ENCODE data around the gene NEU1.
"Not testable (repeated sequence)": the region's sequence is repeated elsewhere in the genome, so short reads cannot be mapped to it uniquely, and the experiment has no call there.

NEU1 gene

GRCh38 chr6:31859923-31860322 is 2.7 kb downstream of the NEU1 start:
- Histone ChIP-seq H3K4me3 (ENCODE audit: low read depth, low read length) (no peak overlapping the region), H3K9me3 (ENCODE audit: severe bottlenecking) (peaks cover 2% of the 10 kb centered on the region), H3K27me3 (ENCODE audit: insufficient read depth, low read depth, severe bottlenecking) (no peaks in the 10 kb centered on the region), H3K27ac (no peak overlapping the region), H3K36me3 (peaks cover 41% of the 10 kb centered on the region)
- no peak for TF ChIP-seq CTCF (IDR thresholded peaks at IDR 0.05; ENCODE audit: low read depth, low read length)
- no peak for DNase-seq

GRCh38 chr6:31858707-31859106 is 3.9 kb downstream of the NEU1 start:
- no peak for TF ChIP-seq CTCF (IDR thresholded peaks at IDR 0.05; ENCODE audit: low read depth, low read length)
- DNase-seq: no peak
- no peak overlapping the region for H3K27ac ChIP-seq

DNA sequence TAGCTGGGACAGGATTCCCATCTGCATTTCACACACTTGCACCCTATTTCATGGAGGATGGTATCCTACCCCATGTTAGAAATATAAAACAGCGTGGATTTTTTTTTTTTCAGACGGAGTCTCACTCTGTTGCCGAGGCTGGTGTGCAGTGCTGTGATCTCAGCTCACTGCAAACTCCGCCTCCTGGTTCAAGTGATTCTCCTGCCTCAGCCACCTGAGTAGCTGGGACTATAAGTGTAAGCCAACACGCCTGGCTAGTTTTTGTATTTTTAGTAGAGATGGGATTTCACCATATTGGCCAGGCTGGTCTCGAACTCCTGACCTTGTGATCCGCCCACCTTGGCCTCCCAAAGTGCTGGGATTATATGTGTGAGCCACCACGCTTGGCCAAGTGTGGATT is 4.8 kb downstream of the NEU1 start:
- H3K27me3 ChIP-seq (ENCODE audit: insufficient read depth, low read depth, severe bottlenecking); H3K4me3 ChIP-seq (ENCODE audit: low read depth, low read length); H3K9me3 ChIP-seq (ENCODE audit: severe bottlenecking); H3K27ac ChIP-seq; DNase-seq: not testable (repeated sequence)
- peaks cover 43% of the 10 kb centered on the region for H3K36me3 ChIP-seq

More at GRCh38 chr6:31858707-31859106, 3.9 kb downstream of the NEU1 start:
- H3K9me3 ChIP-seq (ENCODE audit: severe bottlenecking): peaks cover 2% of the 10 kb centered on the region
- H3K27me3 ChIP-seq (ENCODE audit: insufficient read depth, low read depth, severe bottlenecking): no peaks in the 10 kb centered on the region
- no peak overlapping the region for H3K4me3 ChIP-seq (ENCODE audit: low read depth, low read length)
- H3K36me3 ChIP-seq: peaks cover 41% of the 10 kb centered on the region

DNA sequence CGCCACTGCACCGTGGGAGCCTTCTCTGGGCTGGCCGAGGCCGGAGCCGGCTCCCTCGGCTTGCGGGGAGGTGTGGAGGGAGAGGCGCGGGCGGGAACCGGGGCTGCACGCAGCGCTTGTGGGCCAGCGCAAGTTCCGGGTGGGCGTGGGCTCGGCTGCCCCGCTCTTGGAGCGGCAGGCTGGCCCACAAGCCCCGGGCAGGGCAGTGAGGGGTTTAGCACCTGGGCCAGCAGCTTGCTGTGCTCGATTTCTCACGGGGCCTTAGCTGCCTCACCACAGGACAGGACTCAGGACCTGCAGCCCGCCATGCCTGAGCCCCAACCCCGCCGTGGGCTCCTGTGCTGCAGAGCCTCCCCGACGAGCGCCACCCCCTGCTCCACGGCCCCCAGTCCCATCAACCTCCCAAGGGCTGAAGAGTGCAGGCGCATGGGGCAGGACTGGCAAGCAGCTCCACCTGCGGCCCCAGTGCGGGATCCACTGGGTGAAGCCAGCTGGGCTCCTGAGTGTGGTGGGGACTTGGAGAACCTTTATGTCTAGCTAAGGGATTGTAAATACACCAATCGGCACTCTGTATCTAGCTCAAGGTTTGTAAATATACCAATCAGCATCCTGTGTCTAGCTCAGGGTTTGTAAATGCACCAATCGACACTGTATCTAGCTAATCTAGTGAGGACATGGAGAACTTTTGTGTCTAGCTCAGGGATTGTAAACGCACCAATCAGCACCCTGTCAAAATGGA is 10.5 kb downstream of the NEU1 start:
- H3K27me3 ChIP-seq (ENCODE audit: insufficient read depth, low read depth, severe bottlenecking); DNase-seq; H3K4me3 ChIP-seq (ENCODE audit: low read depth, low read length): not testable (repeated sequence)
- Histone ChIP-seq H3K36me3 (peaks cover 15% of the 10 kb centered on the region), H3K27ac (0 out of 2 replicates have a peak overlapping the region, but pooled peaks have one; percentile 5), H3K9me3 (ENCODE audit: severe bottlenecking) (peaks cover 11% of the 10 kb centered on the region)

GRCh38 chr6:31851485-31851832 is 11.2 kb downstream of the NEU1 start:
- Histone ChIP-seq H3K9me3 (ENCODE audit: severe bottlenecking) (peaks cover 11% of the 10 kb centered on the region), H3K27ac (0 out of 2 replicates have a peak overlapping the region, but pooled peaks have one; percentile 5), H3K36me3 (peaks cover 12% of the 10 kb centered on the region), H3K27me3 (ENCODE audit: insufficient read depth, low read depth, severe bottlenecking) (no peaks in the 10 kb centered on the region), H3K4me3 (ENCODE audit: low read depth, low read length) (no peak overlapping the region)
- no peak for TF ChIP-seq CTCF (IDR thresholded peaks at IDR 0.05; ENCODE audit: low read depth, low read length)
- DNase-seq: no peak

DNA sequence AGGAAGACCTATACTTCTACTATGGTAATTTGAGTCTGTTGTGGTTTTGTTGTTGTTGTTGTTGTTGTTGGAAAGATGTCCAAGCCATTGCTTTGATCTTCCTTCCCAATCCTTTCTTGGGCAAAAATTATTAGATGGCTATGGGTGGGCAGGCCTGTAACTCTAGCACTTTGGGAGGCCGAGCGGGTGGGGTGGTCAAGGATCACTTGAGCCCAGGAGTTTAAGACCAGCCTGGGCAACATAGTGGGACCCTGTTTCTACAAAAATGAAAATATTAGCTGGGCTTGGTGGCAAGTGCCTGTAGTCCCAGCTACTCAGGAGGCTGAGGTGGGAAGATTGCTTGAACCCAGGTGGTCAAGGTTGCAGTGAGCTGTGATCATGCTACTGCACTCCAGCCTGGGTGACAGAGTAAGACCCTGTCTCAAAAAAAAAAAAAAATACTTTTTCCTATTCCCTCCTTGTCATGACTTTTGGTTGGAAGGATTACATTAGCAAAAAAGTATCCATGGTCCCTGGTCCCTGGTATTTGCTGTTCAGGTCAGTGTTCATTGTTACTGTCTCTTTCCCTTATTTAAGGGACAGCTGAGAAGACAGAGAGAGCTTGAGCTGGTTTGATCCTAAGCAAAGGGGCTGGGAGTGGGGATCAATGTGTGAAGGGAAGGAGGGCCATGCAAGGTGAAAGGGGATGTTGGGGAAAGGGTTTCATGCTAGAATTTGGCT is 11.7 kb downstream of the NEU1 start:
- no peak overlapping the region for H3K4me3 ChIP-seq (ENCODE audit: low read depth, low read length)
- H3K27me3 ChIP-seq (ENCODE audit: insufficient read depth, low read depth, severe bottlenecking): no peaks in the 10 kb centered on the region
- peaks cover 12% of the 10 kb centered on the region for H3K36me3 ChIP-seq
- 0 out of 2 replicates have a peak overlapping the region, but pooled peaks have one; percentile 5 for H3K27ac ChIP-seq
- DNase-seq: no peak
- no peak for TF ChIP-seq CTCF (IDR thresholded peaks at IDR 0.05; ENCODE audit: low read depth, low read length)
- peaks cover 11% of the 10 kb centered on the region for H3K9me3 ChIP-seq (ENCODE audit: severe bottlenecking)
